Activated CD4-positive, alpha-beta T cell treated with anti-CD3 and anti-CD28 coated beads, Interleukin-2, amount 10 ng/mL, durations not matched to agents 7 days and 5 days (primary cell): ENCODE results near the gene SOSTDC1. TPM values are rescaled to one million over a fixed set of nuclear protein-coding genes. Genes with fewer than 3 reads are reported as not detected.
"Not testable (repeated sequence)": the region's sequence is repeated elsewhere in the genome, so short reads cannot be mapped to it uniquely, and the experiment has no call there.

Experiments used
- CTCF ChIA-PET: fragments of 350-600 bp; sonication (Branson Sonifier 250); formaldehyde crosslinking; loops from one replicate; lab custom pipeline; 2021; ENCODE audit warnings: antibody characterized with exemption; lab: Charles Lee
- POLR2A ChIA-PET: fragments of 350-600 bp; sonication (Branson Sonifier 250); formaldehyde crosslinking; loops from one replicate; lab custom pipeline; 2021; ENCODE audit warnings: antibody characterized with exemption; lab: Charles Lee
- DNase-seq: peaks from one replicate; pipeline ENCODE4 v3.0.0-alpha.2; 2020
- H3K27ac Mint-ChIP-seq: one replicate; pipeline ENCODE4 v1.8.0; 2021; ENCODE audit warnings: mild to moderate bottlenecking, moderate library complexity, mixed read lengths
- H3K27me3 Mint-ChIP-seq: one replicate; pipeline ENCODE4 v1.8.0; 2021; ENCODE audit warnings: mixed read lengths
- H3K36me3 Mint-ChIP-seq: one replicate; pipeline ENCODE4 v1.8.0; 2021; ENCODE audit warnings: low read depth, mixed read lengths
- H3K4me1 Mint-ChIP-seq: one replicate; pipeline ENCODE4 v1.8.0; 2021; ENCODE audit warnings: mixed read lengths
- H3K4me3 Mint-ChIP-seq: one replicate; pipeline ENCODE4 v1.8.0; 2021; ENCODE audit warnings: mild to moderate bottlenecking, moderate library complexity, mixed read lengths
- H3K9me3 Mint-ChIP-seq: one replicate; pipeline ENCODE4 v1.8.0; 2021; ENCODE audit warnings: mixed read lengths
- total RNA-seq, 2 experiments: library from RNA; stranded (reverse); gene quantifications; one replicate each; pipeline ENCODE4 v1.2.3, GENCODE V29; 2021

SOSTDC1 gene, protein sequence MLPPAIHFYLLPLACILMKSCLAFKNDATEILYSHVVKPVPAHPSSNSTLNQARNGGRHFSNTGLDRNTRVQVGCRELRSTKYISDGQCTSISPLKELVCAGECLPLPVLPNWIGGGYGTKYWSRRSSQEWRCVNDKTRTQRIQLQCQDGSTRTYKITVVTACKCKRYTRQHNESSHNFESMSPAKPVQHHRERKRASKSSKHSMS
- total RNA-seq, result not detected

DNA sequence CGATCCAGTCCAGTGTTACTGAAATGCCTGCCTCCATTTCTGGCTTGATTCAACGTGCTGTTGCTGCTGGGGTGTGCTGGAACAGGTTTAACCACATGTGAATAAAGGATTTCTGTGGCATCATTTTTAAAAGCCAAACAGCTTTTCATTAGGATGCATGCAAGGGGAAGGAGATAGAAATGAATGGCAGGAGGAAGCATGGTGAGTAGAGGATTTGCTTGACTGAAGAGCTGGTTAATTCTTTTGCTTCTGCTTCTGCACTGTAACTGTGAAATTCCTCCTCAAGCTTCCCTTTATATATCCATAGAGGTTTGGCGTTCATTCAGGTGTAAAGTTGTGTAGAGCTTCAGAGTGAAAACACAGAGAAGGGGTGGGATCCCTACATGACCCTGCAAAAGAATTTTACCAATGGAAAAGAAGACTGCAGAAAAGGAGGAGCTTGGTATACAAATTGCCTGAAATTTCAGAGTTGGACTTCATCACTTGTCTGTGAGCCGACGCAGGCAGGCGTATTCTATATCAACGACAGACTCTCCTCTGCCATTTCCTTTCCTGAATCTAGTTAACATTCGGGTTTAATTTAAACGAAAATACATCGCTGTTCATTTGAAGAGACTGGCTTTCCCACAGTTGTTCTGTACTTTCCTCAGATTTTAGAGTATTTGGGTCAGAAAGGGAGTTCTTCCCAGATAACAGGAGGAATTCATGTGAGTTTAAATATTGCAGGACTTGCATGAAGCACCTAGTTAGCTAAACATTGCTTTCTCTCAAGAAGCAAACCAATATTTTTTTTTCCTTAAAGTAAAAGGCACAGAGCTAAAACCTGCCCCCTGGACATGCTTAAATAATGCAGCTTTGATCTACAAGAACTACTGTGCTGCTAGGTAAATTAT lies at the start of gene SOSTDC1:
SOSTDC1 (minus strand) TSS at position 270 of the 893 bp plus-strand sequence; CDS start at position 200, 70 bp downstream.
- Mint-ChIP-seq H3K4me1 (peaks cover 2% of the 10 kb centered on the region), H3K36me3 (no peaks in the 10 kb centered on the region), H3K27ac (no peak within 1 kb of the TSS), H3K9me3 (no peaks in the 10 kb centered on the region), H3K27me3 (peaks cover 12% of the 10 kb centered on the region), H3K4me3 (no peak within 1 kb of the TSS)
- DNase-seq, result no peak
- POLR2A ChIA-PET, result no interaction called here
- CTCF ChIA-PET, result interaction anchor here (0.9 to 1.4 kb wide), 3 partner anchors 10 to 53 kb away, joined by 3 to 4 read pairs (median 3); no protein-coding TSS in a partner anchor

GRCh38 chr7:16514729-16515128 lies 49.2 kb upstream of the SOSTDC1 start:
- POLR2A ChIA-PET, result no interaction called here
- CTCF ChIA-PET, result no interaction called here
- Mint-ChIP-seq H3K4me1 (no peaks in the 10 kb centered on the region), H3K4me3 (no peak overlapping the region), H3K27ac (no peak overlapping the region), H3K9me3 (no peaks in the 10 kb centered on the region), H3K27me3 (peaks cover 2% of the 10 kb centered on the region), H3K36me3 (no peaks in the 10 kb centered on the region)
- DNase-seq, result no peak

- Mint-ChIP-seq H3K27me3 (peaks cover 2% of the 10 kb centered on the region), H3K4me1 (no peaks in the 10 kb centered on the region), H3K36me3 (no peaks in the 10 kb centered on the region), H3K9me3 (no peaks in the 10 kb centered on the region), H3K4me3 (no peak overlapping the region), H3K27ac (no peak overlapping the region)
- ChIA-PET CTCF (no interaction called here), POLR2A (no interaction called here)
- DNase-seq, result no peak
Measured at GRCh38 chr7:16514271-16514670, 48.7 kb upstream of the SOSTDC1 start.

DNA sequence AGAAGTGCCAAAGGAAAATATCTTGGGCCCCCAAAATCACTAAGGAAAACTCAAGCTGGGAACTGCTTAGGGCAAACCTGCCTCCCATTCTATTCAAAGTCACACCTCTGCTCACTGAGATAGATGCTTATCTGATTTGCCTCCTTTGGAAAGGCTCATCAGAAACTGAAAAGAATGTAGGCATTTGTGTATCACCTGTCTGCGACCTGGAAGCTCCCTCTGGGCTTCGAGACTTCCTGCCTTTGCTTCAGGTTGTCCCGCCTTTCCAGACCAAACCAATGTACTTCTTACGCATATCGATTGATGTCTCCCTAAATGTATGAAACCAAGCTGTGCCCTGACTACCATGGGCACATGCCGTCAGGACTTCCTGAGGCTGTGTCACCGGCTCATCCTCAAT lies 46.6 kb upstream of the SOSTDC1 start:
- no peak overlapping the region for H3K4me3 Mint-ChIP-seq
- H3K27ac Mint-ChIP-seq, result no peak overlapping the region
- H3K4me1 Mint-ChIP-seq, result no peaks in the 10 kb centered on the region
- POLR2A ChIA-PET, result no interaction called here
- no peaks in the 10 kb centered on the region for H3K9me3 Mint-ChIP-seq
- DNase-seq, result no peak
- peaks cover 5% of the 10 kb centered on the region for H3K27me3 Mint-ChIP-seq
- no peaks in the 10 kb centered on the region for H3K36me3 Mint-ChIP-seq
- CTCF ChIA-PET, result no interaction called here

DNA sequence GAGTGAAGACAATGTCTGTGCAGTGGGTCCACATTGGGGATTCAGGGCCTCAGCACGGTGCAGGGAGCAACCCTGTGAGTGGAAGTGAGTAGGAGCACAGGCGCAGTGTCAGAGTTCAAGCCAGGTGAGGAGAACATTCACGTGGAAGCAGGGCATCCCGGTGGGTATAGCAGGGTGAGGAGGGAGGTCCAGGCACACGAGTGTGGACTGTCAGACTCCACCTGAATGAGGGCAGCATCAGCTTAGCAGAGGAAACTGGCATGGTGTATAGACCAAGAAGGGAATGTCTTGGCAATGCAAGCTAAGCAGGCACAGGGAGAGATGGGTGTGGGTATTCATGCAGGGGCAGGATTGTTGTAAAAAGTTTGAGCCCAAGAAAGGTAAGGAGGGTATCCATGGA lies 45.8 kb upstream of the SOSTDC1 start:
- no peaks in the 10 kb centered on the region for H3K9me3 Mint-ChIP-seq
- H3K36me3 Mint-ChIP-seq, result no peaks in the 10 kb centered on the region
- no peak overlapping the region for H3K4me3 Mint-ChIP-seq
- H3K4me1 Mint-ChIP-seq, result no peaks in the 10 kb centered on the region
- CTCF ChIA-PET, result no interaction called here
- POLR2A ChIA-PET, result no interaction called here
- no peak for DNase-seq
- no peak overlapping the region for H3K27ac Mint-ChIP-seq
- H3K27me3 Mint-ChIP-seq, result peaks cover 5% of the 10 kb centered on the region

DNA sequence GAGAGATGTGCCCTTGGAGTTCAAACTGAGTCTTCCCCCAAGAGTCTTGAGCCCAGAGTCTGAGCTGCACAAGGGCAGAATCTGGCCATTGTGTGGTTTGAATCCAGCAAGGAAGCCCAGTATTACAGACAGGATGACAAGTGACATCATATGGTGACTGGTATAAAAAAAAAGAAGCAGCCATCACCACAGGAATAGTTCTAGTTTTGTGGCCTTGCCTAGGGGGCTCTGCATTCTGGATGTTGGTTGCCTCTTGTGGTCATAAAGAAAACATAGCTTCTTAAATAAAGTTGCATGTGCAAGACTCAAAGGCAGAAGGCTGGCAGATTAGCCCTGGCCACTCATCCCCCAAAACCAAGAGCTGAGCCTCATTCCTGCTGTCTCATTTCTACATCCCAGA lies 44.3 kb upstream of the SOSTDC1 start:
- no peaks in the 10 kb centered on the region for H3K36me3 Mint-ChIP-seq
- ChIA-PET CTCF (no interaction called here), POLR2A (no interaction called here)
- no peak for DNase-seq
- H3K9me3 Mint-ChIP-seq, result no peaks in the 10 kb centered on the region
- H3K27ac Mint-ChIP-seq, result no peak overlapping the region
- peaks cover 5% of the 10 kb centered on the region for H3K27me3 Mint-ChIP-seq
- H3K4me1 Mint-ChIP-seq, result no peaks in the 10 kb centered on the region
- H3K4me3 Mint-ChIP-seq, result no peak overlapping the region

GRCh38 chr7:16506422-16506821 lies 40.9 kb upstream of the SOSTDC1 start:
- H3K9me3 Mint-ChIP-seq, H3K4me3 Mint-ChIP-seq, H3K4me1 Mint-ChIP-seq, POLR2A ChIA-PET, H3K27ac Mint-ChIP-seq, CTCF ChIA-PET, DNase-seq, H3K27me3 Mint-ChIP-seq, H3K36me3 Mint-ChIP-seq: not testable (repeated sequence)

DNA sequence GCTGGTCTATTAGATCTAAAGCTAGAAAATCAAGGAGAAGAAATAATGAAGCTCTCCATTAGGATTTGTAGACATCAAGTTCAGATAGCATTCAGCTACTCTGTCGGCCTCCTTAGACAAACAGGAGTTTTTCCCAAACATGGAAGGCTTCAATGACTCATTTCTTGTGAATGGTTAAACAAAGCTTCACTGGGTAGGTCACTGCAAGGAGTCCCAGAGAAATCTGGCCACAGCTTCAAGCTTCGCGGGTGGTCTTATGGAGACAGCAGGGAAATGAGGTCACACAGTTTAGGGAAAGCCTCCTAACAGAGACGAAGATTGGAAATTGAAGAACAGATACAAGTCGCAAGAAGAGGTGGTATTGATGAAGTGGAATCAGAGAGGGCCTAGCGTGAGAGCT lies 38.5 kb upstream of the SOSTDC1 start:
- H3K4me3 Mint-ChIP-seq, result no peak overlapping the region
- H3K4me1 Mint-ChIP-seq, result no peaks in the 10 kb centered on the region
- no peaks in the 10 kb centered on the region for H3K36me3 Mint-ChIP-seq
- peaks cover 8% of the 10 kb centered on the region for H3K27me3 Mint-ChIP-seq
- no peaks in the 10 kb centered on the region for H3K9me3 Mint-ChIP-seq
- DNase-seq, result no peak
- H3K27ac Mint-ChIP-seq, result no peak overlapping the region
- ChIA-PET CTCF (no interaction called here), POLR2A (no interaction called here)

DNA sequence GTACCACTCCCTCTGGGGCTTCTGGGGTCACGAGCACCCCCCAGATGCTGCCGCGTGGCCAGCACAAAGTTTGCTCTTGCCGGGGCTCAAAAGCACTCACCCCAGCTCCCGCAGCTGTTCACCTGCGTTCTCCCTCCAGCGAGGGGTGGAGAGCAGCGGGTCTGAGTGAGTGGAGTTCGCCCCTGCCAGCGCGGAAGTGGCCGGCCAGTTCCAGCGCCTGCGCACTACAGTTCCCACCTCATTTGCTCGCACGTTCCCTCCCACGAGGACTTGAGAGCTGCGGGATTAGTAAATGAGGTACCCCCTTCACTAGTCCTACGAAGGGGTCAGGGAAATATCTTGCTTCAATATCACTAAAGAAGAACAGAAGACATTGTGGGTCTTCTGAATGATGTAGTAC lies 36.8 kb upstream of the SOSTDC1 start:
- no peaks in the 10 kb centered on the region for H3K4me1 Mint-ChIP-seq
- peaks cover 7% of the 10 kb centered on the region for H3K27me3 Mint-ChIP-seq
- H3K36me3 Mint-ChIP-seq, result no peaks in the 10 kb centered on the region
- no peak overlapping the region for H3K27ac Mint-ChIP-seq
- H3K4me3 Mint-ChIP-seq, result no peak overlapping the region
- CTCF ChIA-PET, result no interaction called here
- no peaks in the 10 kb centered on the region for H3K9me3 Mint-ChIP-seq
- no peak for DNase-seq
- POLR2A ChIA-PET, result no interaction called here

GRCh38 chr7:16498122-16498521 lies 32.6 kb upstream of the SOSTDC1 start:
- Mint-ChIP-seq H3K4me3 (no peak overlapping the region), H3K27me3 (peaks cover 5% of the 10 kb centered on the region), H3K27ac (no peak overlapping the region), H3K36me3 (no peaks in the 10 kb centered on the region), H3K4me1 (no peaks in the 10 kb centered on the region), H3K9me3 (no peaks in the 10 kb centered on the region)
- DNase-seq, result no peak
- POLR2A ChIA-PET, result no interaction called here
- CTCF ChIA-PET, result no interaction called here

DNA sequence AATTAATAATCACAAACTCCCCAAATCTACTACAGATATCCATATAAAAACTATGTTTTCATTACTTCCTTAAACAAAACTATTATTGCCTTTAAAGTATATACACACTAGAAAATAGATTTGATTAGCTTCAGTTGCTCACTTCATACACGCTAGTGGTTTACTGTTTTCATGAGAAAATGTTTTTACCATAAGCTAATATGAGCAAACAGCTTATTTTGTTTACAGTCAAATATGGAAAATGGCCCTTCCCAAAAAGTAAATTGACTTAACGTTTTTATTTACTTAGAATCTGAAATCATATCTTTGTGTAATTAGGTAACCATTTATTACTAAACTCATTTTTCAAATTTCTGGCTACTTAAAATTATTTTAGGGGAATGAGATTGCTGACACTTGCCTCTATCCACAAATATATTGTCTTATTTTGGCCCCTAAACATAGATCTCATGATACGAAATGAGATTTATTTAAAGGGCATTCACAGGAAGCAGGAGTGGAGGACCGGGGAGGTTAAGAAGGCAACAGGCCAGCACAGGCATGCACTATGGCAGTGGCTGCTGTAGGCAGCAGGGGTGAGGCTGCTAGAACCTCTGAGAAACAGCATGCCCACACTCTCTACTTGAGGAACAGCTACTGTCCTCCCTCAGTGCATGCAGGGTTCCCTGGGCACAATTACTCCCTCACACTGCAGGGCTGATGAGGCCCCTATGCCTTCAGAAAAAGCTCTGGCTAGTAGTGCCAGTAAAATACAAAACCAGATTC lies 29.6 kb upstream of the SOSTDC1 start:
- Mint-ChIP-seq H3K4me1 (peaks cover 7% of the 10 kb centered on the region), H3K36me3 (no peaks in the 10 kb centered on the region), H3K27ac (no peak overlapping the region), H3K9me3 (no peaks in the 10 kb centered on the region), H3K4me3 (no peak overlapping the region), H3K27me3 (peaks cover 4% of the 10 kb centered on the region)
- ChIA-PET POLR2A (no interaction called here), CTCF (interaction anchor here (1.7 kb wide), 1 partner anchor 13 kb away, joined by 3 read pairs; no protein-coding TSS in a partner anchor)
- DNase-seq, result no peak

- Mint-ChIP-seq H3K36me3 (no peaks in the 10 kb centered on the region), H3K27ac (no peak overlapping the region), H3K9me3 (no peaks in the 10 kb centered on the region), H3K4me3 (no peak overlapping the region), H3K27me3 (peaks cover 4% of the 10 kb centered on the region), H3K4me1 (peaks cover 7% of the 10 kb centered on the region)
- DNase-seq, result no peak
- POLR2A ChIA-PET, result no interaction called here
- CTCF ChIA-PET, result interaction anchor here (1.7 kb wide), 1 partner anchor 13 kb away, joined by 3 read pairs; no protein-coding TSS in a partner anchor
Measured at GRCh38 chr7:16494551-16494950, 29.0 kb upstream of the SOSTDC1 start.

- CTCF ChIA-PET, result interaction anchor here (0.6 to 1.2 kb wide), 2 partner anchors 43 to 491 kb away, joined by 4 read pairs; no protein-coding TSS in a partner anchor
- Mint-ChIP-seq H3K27ac (no peak overlapping the region), H3K9me3 (no peaks in the 10 kb centered on the region), H3K4me3 (no peak overlapping the region), H3K4me1 (peaks cover 7% of the 10 kb centered on the region), H3K36me3 (no peaks in the 10 kb centered on the region), H3K27me3 (peaks cover 4% of the 10 kb centered on the region)
- POLR2A ChIA-PET, result no interaction called here
- DNase-seq, result no peak
Measured at GRCh38 chr7:16493266-16493665, 27.7 kb upstream of the SOSTDC1 start.
